ENCODE measurements around the gene RAMP1.

The RAMP1 gene

DNA sequence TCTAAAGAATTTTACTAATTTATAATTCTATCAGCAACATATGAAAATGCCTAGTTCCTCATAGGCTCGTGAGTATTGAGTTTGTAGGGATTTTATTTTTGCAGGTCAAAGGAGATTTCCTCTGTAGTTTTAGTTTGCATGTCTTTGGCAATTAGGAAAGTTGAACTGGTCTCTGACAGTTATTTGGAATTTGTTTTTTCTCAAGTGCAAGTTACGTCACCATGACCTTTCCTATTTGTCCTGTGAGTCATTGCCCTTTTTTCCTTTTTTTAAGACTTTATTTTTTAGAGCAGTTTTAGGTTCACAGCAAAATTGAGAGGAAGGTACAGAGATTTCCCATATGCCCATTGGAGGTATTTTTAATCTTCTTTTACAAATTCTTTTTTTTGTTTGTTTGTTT lies 29.0 kb downstream of the RAMP1 start:
- DNase-seq, result no peak

GRCh38 chr2:237889016-237889415 lies 29.6 kb downstream of the RAMP1 start:
- in situ Hi-C loops (cut with MboI; ENCODE audit: low pct_unique_long_range_greater_than_20kb, low sequenced_read_pairs), result no loop called here
- no peak for DNase-seq

More for the DNA sequence above, 29.0 kb downstream of the RAMP1 start:
- in situ Hi-C loops (cut with MboI; ENCODE audit: low pct_unique_long_range_greater_than_20kb, low sequenced_read_pairs), result no loop called here

- in situ Hi-C loops (cut with MboI; ENCODE audit: low pct_unique_long_range_greater_than_20kb, low sequenced_read_pairs), result no loop called here
- DNase-seq, result no peak
These were observed 30.4 kb downstream of the RAMP1 start for GRCh38 chr2:237889811-237890210.

DNA sequence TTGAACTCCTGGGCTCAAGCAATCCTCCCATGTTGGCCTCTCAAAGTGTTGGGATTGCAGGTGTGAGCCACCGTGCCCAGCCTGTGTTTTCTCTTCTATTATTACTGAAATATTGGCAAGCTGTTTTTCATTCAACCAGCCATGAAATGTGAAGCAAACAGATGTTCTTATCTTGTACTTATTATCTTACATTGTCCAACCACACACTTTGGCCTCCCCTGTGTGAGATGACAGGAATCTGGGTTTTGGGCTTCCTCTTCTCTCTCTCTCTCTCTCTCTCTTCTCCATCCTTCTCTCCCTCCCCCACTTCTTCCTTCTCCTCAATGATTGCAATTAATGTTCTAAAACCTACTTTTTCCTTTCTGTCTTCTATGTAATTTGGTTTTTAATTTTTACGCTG lies 33.1 kb downstream of the RAMP1 start:
- peak; percentile 91 for DNase-seq
- in situ Hi-C loops (cut with MboI; ENCODE audit: low pct_unique_long_range_greater_than_20kb, low sequenced_read_pairs), result no loop called here

GRCh38 chr2:237892984-237893595 lies 33.7 kb downstream of the RAMP1 start:
- DNase-seq, result peak; percentile 59
- in situ Hi-C loops (cut with MboI; ENCODE audit: low pct_unique_long_range_greater_than_20kb, low sequenced_read_pairs), result no loop called here

GRCh38 chr2:237894396-237894979 lies 35.1 kb downstream of the RAMP1 start:
- in situ Hi-C loops (cut with MboI; ENCODE audit: low pct_unique_long_range_greater_than_20kb, low sequenced_read_pairs), result no loop called here
- no peak for DNase-seq

DNA sequence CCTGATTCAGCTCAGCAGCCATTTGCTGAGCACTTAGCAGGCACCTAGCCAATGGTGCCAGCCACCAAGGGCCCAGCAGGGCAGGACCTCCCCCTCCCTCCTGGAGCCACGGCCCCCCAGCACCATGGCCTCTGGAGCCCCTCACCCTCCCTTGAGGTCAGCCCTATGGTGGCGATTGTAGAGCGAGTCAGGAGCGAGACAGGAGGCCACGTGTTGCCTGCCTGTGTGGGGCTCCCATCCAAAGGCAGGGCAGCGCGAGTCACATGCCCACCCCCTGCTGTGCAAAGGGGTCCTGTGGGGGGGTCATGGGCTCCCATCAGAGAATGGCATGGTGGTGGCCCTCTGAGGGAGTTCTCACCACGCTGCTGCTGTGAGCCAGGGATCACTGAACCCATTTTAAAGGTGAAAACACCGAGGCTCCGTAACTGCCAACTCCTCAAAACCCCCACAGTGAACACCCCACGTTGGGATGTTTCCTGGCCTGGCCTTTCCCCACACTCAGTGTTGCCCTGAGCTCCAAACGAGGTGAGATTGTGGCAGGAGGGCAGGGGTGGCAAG lies 35.6 kb downstream of the RAMP1 start:
- no peak for DNase-seq
- in situ Hi-C loops (cut with MboI; ENCODE audit: low pct_unique_long_range_greater_than_20kb, low sequenced_read_pairs), result no loop called here

GRCh38 chr2:237895544-237896506 lies 36.4 kb downstream of the RAMP1 start:
- DNase-seq, result no peak
- in situ Hi-C loops (cut with MboI; ENCODE audit: low pct_unique_long_range_greater_than_20kb, low sequenced_read_pairs), result no loop called here

- in situ Hi-C loops (cut with MboI; ENCODE audit: low pct_unique_long_range_greater_than_20kb, low sequenced_read_pairs), result no loop called here
These were observed 37.1 kb downstream of the RAMP1 start for GRCh38 chr2:237896507-237896892.

DNA sequence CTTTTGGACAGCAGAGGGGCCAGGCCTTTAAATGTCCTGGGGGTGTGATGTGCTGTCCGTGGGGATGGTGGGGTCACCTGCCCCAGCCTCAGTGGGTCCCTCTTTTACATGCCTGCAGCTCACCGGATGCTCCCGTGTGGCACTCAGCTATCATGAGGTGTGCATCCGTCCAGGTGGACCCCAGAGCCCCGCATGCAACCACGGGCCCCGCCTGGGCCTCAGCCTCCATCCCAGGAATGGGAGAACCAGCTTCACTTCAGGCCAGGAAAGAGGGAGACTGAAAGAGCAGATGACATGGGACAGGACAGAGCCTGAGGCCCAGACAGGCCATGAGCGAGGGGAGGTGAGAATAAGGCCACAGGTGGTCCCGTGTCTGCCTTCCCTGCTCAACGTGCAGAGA lies 37.5 kb downstream of the RAMP1 start:
- DNase-seq, result no peak
- in situ Hi-C loops (cut with MboI; ENCODE audit: low pct_unique_long_range_greater_than_20kb, low sequenced_read_pairs), result no loop called here

More at GRCh38 chr2:237896507-237896892, 37.1 kb downstream of the RAMP1 start:
- no peak for DNase-seq

- DNase-seq, result no peak
- in situ Hi-C loops (cut with MboI; ENCODE audit: low pct_unique_long_range_greater_than_20kb, low sequenced_read_pairs), result no loop called here
These were observed 38.6 kb downstream of the RAMP1 start for GRCh38 chr2:237898057-237898414.

GRCh38 chr2:237900891-237901831 lies 41.7 kb downstream of the RAMP1 start:
- DNase-seq, result no peak
- in situ Hi-C loops (cut with MboI; ENCODE audit: low pct_unique_long_range_greater_than_20kb, low sequenced_read_pairs), result no loop called here

- in situ Hi-C loops (cut with MboI; ENCODE audit: low pct_unique_long_range_greater_than_20kb, low sequenced_read_pairs), result no loop called here
- DNase-seq, result no peak
These were observed 42.8 kb downstream of the RAMP1 start for GRCh38 chr2:237901932-237902850.

- DNase-seq, result peak; percentile 89
- in situ Hi-C loops (cut with MboI; ENCODE audit: low pct_unique_long_range_greater_than_20kb, low sequenced_read_pairs), result no loop called here
These were observed 45.6 kb downstream of the RAMP1 start for GRCh38 chr2:237904831-237905599.

DNA sequence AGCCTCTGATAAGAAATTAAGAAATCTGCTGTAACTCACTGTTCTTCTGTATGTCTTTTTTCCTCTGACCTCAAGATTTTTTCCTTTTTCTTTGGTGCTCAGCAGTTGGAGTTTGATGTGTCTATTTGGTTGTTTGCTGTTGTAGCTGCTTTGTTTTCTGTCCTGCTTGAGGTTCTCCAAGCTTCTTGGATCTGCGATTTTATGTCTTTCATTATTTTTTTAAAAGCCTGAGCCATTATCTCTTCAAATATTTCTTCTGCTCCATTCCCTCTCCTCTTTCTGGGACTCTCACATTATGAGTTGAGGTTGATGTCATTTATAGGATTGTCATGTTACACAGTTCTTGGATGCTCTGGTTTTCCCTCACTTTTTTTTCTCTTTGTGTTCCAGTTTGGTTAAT lies 47.7 kb downstream of the RAMP1 start:
- in situ Hi-C loops (cut with MboI; ENCODE audit: low pct_unique_long_range_greater_than_20kb, low sequenced_read_pairs), result no loop called here

GRCh38 chr2:237909075-237909695 lies 49.8 kb downstream of the RAMP1 start:
- DNase-seq, result no peak
- in situ Hi-C loops (cut with MboI; ENCODE audit: low pct_unique_long_range_greater_than_20kb, low sequenced_read_pairs), result no loop called here

More for the DNA sequence above, 47.7 kb downstream of the RAMP1 start:
- no peak for DNase-seq
